Spleen (tissue), 11 donors: ENCODE data around the gene MAP7D1. TPM values are rescaled to one million over a fixed set of nuclear protein-coding genes. Genes with fewer than 3 reads are reported as not detected.
A peak's percentile ranks its signal among the peaks of the same experiment; 100 is the strongest.

Experiments
- DNase-seq: peaks from one replicate; pipeline ENCODE4 v3.0.0-alpha.2; 2020
- H3K27ac ChIP-seq, 8 donors: fragments of 200-600 bp; sonication (generic) in 7 of 8; 1 replicate in 4 of 8; 2 replicates in 4 of 8; pipeline versions ENCODE4 v1.5.0 to v1.8.0; 2016 to 2021; ENCODE audit warnings: inconsistent platforms in 4 of 8, mild to moderate bottlenecking in 4 of 8, moderate library complexity in 1 of 8
- H3K27me3 ChIP-seq, 7 donors: fragments of 200-600 bp; sonication (generic) in 6 of 7; replicated peaks in 1 of 7; 1 replicate in 4 of 7; 2 replicates in 3 of 7; pipeline versions ENCODE4 v1.5.0 to v1.8.0; 2016 to 2021; ENCODE audit warnings: inconsistent platforms in 3 of 7, mild to moderate bottlenecking in 1 of 7
- H3K36me3 ChIP-seq, 6 donors: fragments of 200-600 bp; sonication (generic) in 5 of 6; 1 replicate in 4 of 6; 2 replicates in 2 of 6; pipeline versions ENCODE4 v1.5.0 to v1.8.0; 2016 to 2021; ENCODE audit warnings: inconsistent platforms in 2 of 6
- H3K4me1 ChIP-seq, 6 donors: fragments of 200-600 bp; sonication (generic) in 5 of 6; 1 replicate in 3 of 6; 2 replicates in 3 of 6; pipeline versions ENCODE4 v1.5.0 to v1.8.0; 2016 to 2021; ENCODE audit warnings: inconsistent platforms in 3 of 6
- H3K4me3 ChIP-seq, 8 donors: fragments of 200-600 bp; sonication (generic) in 7 of 8; 1 replicate in 4 of 8; 2 replicates in 4 of 8; pipeline versions ENCODE4 v1.5.0 to v1.8.0; 2016 to 2021; ENCODE audit warnings: inconsistent platforms in 4 of 8, mild to moderate bottlenecking in 4 of 8, moderate library complexity in 2 of 8
- H3K9me3 ChIP-seq, 8 donors: fragments of 200-600 bp; sonication (generic) in 7 of 8; 1 replicate in 4 of 8; 2 replicates in 4 of 8; pipeline versions ENCODE4 v1.5.0 to v1.8.0; 2016 to 2021; ENCODE audit warnings: inconsistent platforms in 4 of 8
- CTCF ChIP-seq, 11 experiments: fragments of 200-600 bp in 7 of 11; fragments of 450-650 bp in 4 of 11; sonication (generic) in 4 of 11; IDR thresholded peaks in 8 of 11; conservative IDR thresholded peaks in 3 of 11; 1 replicate in 7 of 11; 2 replicates in 4 of 11; pipeline versions ENCODE4 v1.4.0 to v1.8.0; 2016 to 2021; ENCODE audit warnings: antibody characterized with exemption in 11 of 11, inconsistent platforms in 4 of 11, mild to moderate bottlenecking in 1 of 11
- POLR2A ChIP-seq, 3 donors: fragments of 450-650 bp; IDR thresholded peaks; one replicate each; pipeline ENCODE4 v1.5.1; 2017; ENCODE audit warnings: antibody characterized with exemption in 3 of 3, mild to moderate bottlenecking in 1 of 3
- POLR2AphosphoS5 ChIP-seq, 3 donors: sonication (generic); formaldehyde crosslinking; IDR thresholded peaks; one replicate each; pipeline ENCODE4 v1.5.1; 2017; ENCODE audit warnings: antibody characterized with exemption in 3 of 3
- WGBS, 5 donors: extraction: QIAGEN DNeasy Blood & Tissue Kit in 3 of 5; methylation state at CpG; one replicate each; pipeline versions ENCODE4 v1.1.5 to v1.1.7; 2013 to 2018; 5-methylcytosine and 5-hydroxymethylcytosine counted together
- intact Hi-C: fragments of 100-400 bp; cut with DNase I; formaldehyde crosslinking; loops from one replicate; pipeline ENCODE4 v1.15.0; 2023; ENCODE audit warnings: low total_unique reads
- polyA plus RNA-seq, 3 donors: library from polyadenylated mRNA; stranded (reverse); fragments of 200-250 nt; gene quantifications; one replicate each; pipeline ENCODE4 v1.2.1, GENCODE V29; 2013
- total RNA-seq, 7 donors: library from RNA; depleted of rRNA in 3 of 7; stranded (reverse); fragments of >200 nt in 3 of 7; fragmentation: NEBNext Ultra II Directional in 4 of 7; extraction: Animal tissue kit (Norgen Biotek cat#: 25700) in 4 of 7; gene quantifications; one replicate each; pipeline versions ENCODE4 v1.1.0 to v1.2.1, GENCODE V29; 2016 to 2021
- donor health status: healthy with polysubstance abuse.
- donor health status: DM: no; HTN: no; CAD: no; lungs with moderate emphysema.
- donor health status: DM: no; HTN: no; CAD: no.
- donor health status: Bipolar disorder and iron deficiency.
- donor health status: healthy.
- donor health status: DM: no; HTN: no; CAD: no.
- donor health status: DM: yes; HTN: yes; CAD: no.

MAP7D1 gene
- total and polyA plus RNA-seq, 10 donors = 30.4 to 116 (median 88.0) TPM

GRCh38 chr1:36149237-36149972 is 6.6 kb upstream of the MAP7D1 start, which contains the start of gene TRAPPC3:
TRAPPC3 (minus strand) TSS chr1:36149486; CDS start chr1:36149378, 108 bp downstream.
- peak; percentile 100 for DNase-seq
- H3K4me1 ChIP-seq = peaks cover 39 to 86% (median 62%) of the 10 kb centered on the region in 6 donors
- 1 to 2% (median 2%) methylated on average over 29 to 62 of the region's 62 CpGs for WGBS, 5 donors
- H3K36me3 ChIP-seq = peaks cover 0 to 15% (median 0%) of the 10 kb centered on the region in 6 donors
- peak within 1 kb of the TSS; percentile 63 to 92 (median 82) for H3K4me3 ChIP-seq
- TF ChIP-seq POLR2AphosphoS5 (IDR thresholded peaks at IDR 0.05) (peak; percentile 97 to 98 (median 98)), CTCF (IDR thresholded peaks at IDR 0.05 in 8 of 11, conservative IDR thresholded peaks at IDR 0.05 in 3 of 11) (peak; percentile 96 to 100 (median 100)), POLR2A (IDR thresholded peaks at IDR 0.05) (peak; percentile 27 to 67 (median 37))
- intact Hi-C loops = no loop called here
- H3K9me3 ChIP-seq = no peaks in the 10 kb centered on the region
- H3K27ac ChIP-seq = peak within 1 kb of the TSS; percentile 81 to 100 (median 92)
- H3K27me3 ChIP-seq = no peaks in the 10 kb centered on the region

DNA sequence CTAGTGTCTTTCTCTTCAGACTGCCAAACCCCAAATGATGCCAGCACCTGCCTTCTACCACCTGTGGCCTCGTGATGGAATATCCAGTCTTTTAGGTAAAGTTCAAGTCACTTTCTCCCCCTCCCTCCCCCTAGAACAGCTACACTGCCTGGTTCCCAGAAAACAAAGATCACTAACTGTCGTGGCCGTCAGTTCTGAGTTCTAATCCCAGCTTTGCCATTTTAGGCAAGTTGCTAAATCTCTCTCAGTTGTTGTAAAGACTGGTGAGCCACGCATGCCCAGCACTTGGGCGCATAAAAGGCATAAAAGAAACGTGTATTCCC is 6.0 kb upstream of the MAP7D1 start:
- peak overlapping the region in 4 of 8 donors; percentile 63 to 86 (median 78) for H3K4me3 ChIP-seq
- peaks cover 0 to 15% (median 0%) of the 10 kb centered on the region in 6 donors for H3K36me3 ChIP-seq
- 24 to 57% (median 38%) methylated on average over 6 of the region's 6 CpGs for WGBS, 5 donors

GRCh38 chr1:36150296-36151133 is 5.4 kb upstream of the MAP7D1 start:
- Histone ChIP-seq H3K36me3 (peaks cover 0 to 9% (median 0%) of the 10 kb centered on the region in 6 donors), H3K27ac (peak overlapping the region; percentile 81 to 100 (median 92)), H3K9me3 (no peaks in the 10 kb centered on the region), H3K4me3 (peak overlapping the region in 3 of 8 donors; percentile 11 to 85 (median 63)), H3K27me3 (no peaks in the 10 kb centered on the region), H3K4me1 (peaks cover 44 to 89% (median 70%) of the 10 kb centered on the region in 6 donors)
- 8 to 16% (median 9%) methylated on average over 10 to 12 of the region's 12 CpGs for WGBS, 5 donors
- DNase-seq = peak; percentile 96
- intact Hi-C loops = loop anchor here (5.0 to 10.0 kb wide), 3 partner anchors 37 to 134 kb away; partner anchors contain the start of gene THRAP3
- TF ChIP-seq POLR2A (IDR thresholded peaks at IDR 0.05) (peak in 1 of 3 donors; percentile 43), CTCF (IDR thresholded peaks at IDR 0.05 in 8 of 11, conservative IDR thresholded peaks at IDR 0.05 in 3 of 11) (peak in 1 of 11 experiments; percentile 17), POLR2AphosphoS5 (IDR thresholded peaks at IDR 0.05) (peak; percentile 81 to 89 (median 88))

More for the DNA sequence above, 6.0 kb upstream of the MAP7D1 start:
- Histone ChIP-seq H3K9me3 (no peaks in the 10 kb centered on the region), H3K27ac (peak overlapping the region; percentile 81 to 100 (median 92)), H3K4me1 (peaks cover 40 to 88% (median 66%) of the 10 kb centered on the region in 6 donors), H3K27me3 (no peaks in the 10 kb centered on the region)
- TF ChIP-seq CTCF (IDR thresholded peaks at IDR 0.05 in 8 of 11, conservative IDR thresholded peaks at IDR 0.05 in 3 of 11) (no peak), POLR2AphosphoS5 (IDR thresholded peaks at IDR 0.05) (no peak), POLR2A (IDR thresholded peaks at IDR 0.05) (no peak)
- intact Hi-C loops = loop anchor here (5.0 to 10.0 kb wide), 3 partner anchors 37 to 135 kb away; partner anchors contain the start of gene THRAP3
- DNase-seq = no peak
